Testis (tissue), 2 donors: ENCODE measurements around the gene MAD2L1BP.

Experiments used
- POLR2A ChIP-seq: fragments of 450-650 bp; IDR thresholded peaks from one replicate; pipeline ENCODE4 v1.6.1; 2017; ENCODE audit warnings: antibody characterized with exemption, mild to moderate bottlenecking, moderate library complexity
- TF ChIP-seq, protein P1 (sequence below), 3 experiments: fragments of 450-650 bp in 2 of 3; fragments of 200-600 bp in 1 of 3; sonication (generic) in 1 of 3; IDR thresholded peaks; one replicate each; pipeline ENCODE4 v1.5.1; 2016 to 2019; ENCODE audit warnings: antibody characterized with exemption in 3 of 3, mild to moderate bottlenecking in 2 of 3, moderate library complexity in 1 of 3

DNA sequence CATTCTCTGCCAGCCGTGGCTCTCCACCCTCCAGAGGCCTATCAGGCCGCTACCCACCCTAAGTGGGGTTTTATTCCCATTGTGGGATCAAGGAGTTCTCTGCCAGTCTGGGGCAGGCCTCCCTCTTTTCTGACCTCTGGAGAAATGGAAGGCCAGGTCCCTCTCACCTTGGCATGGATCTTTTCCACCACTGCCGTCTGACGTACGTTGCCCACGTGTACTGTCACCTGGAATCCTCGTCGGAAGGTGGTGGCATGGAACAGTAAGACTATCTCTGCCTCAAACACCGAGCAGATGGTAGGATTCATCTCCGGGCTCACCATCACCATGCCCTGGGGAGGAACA lies 13.8 kb upstream of the MAD2L1BP start:
- TF ChIP-seq, protein P1, sequence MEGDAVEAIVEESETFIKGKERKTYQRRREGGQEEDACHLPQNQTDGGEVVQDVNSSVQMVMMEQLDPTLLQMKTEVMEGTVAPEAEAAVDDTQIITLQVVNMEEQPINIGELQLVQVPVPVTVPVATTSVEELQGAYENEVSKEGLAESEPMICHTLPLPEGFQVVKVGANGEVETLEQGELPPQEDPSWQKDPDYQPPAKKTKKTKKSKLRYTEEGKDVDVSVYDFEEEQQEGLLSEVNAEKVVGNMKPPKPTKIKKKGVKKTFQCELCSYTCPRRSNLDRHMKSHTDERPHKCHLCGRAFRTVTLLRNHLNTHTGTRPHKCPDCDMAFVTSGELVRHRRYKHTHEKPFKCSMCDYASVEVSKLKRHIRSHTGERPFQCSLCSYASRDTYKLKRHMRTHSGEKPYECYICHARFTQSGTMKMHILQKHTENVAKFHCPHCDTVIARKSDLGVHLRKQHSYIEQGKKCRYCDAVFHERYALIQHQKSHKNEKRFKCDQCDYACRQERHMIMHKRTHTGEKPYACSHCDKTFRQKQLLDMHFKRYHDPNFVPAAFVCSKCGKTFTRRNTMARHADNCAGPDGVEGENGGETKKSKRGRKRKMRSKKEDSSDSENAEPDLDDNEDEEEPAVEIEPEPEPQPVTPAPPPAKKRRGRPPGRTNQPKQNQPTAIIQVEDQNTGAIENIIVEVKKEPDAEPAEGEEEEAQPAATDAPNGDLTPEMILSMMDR (IDR thresholded peaks at IDR 0.05): no peak
- no peak for TF ChIP-seq POLR2A
